GM21825 (cell line): ENCODE measurements around the gene LY6G5C.

ENCODE experiments used
- ATAC-seq: cut with Tn5 transposase; IDR thresholded peaks from one replicate; pipeline ENCODE4 v1.9.1; 2021; ENCODE audit warnings: mild to moderate bottlenecking, moderate library complexity; ENCODE audit not compliant: unreplicated experiment

The LY6G5C gene

DNA sequence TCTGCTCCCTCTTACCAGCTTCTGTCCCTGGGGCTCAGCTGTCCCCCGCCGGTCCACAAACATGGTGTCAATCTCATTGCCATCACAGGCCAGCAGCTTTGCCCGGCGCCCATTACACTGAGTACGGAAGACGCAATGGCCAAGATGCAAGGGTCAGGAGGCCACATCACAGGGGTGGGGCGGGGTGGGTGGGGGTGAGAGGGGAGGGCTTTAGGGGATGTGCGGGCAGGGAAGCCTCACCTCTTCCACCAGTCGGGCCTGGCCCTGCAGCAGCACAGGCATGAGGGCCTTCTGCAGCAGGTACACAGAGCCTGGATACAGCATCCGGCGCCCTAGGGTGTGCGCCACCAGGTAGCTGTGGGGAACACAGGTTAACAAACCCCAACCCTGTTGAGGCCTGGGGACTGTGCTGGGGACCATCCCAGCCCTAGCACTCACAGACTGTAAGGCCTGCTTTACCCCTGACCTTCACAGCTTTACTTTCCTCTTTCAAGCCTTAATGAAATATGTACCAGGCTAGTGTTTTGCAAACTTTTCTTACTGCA is 10.8 kb upstream of the LY6G5C start:
- no peak for ATAC-seq

DNA sequence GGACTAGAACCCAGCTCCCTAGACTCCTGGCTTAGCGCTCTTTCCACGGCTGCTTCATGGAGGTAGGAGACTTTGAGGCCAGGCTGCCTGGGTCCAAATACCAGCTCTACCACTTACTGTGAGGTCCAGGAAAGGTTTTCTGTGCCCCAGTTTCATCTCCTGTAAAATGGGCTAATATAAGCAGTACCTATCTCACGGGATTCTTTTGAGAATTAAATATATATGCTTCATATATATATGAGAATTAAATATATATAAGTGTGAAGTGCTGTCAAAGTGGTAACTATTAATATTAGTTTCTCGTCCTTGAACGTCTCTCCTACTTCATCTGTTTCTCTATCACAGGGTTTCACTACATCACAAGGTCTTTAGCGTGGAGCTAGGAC is 10.2 kb upstream of the LY6G5C start:
- no peak for ATAC-seq

DNA sequence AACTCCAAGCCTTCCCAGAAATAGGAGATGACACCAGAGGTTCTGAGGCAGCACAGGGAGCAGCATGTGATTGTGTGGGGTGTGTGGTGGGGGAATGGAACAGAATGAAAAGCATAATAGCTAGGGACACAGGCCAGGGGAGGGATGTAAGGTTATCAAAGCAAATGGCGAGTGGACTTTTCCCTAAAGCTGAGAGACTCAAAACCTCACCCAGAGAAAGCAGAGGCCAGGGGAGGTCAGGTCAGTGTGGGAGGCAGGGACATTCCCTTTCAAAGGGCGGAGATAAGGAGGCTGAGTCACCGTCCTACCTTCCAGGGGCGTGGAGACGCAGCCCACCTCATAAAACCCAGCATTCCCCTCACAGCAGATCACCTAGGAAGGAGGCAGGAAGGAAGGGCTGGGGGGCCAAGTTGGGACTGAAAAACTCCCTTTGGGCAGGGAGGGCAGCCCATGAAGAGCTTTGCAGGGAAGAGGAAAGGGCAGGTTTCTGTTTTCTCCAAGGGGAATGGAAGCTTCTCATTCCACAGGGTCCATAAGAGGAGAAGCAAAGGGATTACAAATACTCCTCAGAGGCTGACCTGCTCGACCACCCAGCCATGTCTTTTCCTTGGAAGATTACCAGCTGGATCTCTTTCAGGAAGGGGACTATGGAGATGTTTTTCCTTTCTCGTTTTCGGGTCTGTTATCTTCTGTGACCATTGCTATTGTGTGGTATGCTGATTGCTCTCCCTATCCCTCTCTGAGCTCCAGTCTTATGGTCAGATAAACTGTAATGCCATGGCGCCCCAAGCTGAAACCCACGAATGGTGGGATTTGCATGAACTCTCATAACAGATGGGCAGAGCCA is 9.6 kb upstream of the LY6G5C start:
- no peak for ATAC-seq

DNA sequence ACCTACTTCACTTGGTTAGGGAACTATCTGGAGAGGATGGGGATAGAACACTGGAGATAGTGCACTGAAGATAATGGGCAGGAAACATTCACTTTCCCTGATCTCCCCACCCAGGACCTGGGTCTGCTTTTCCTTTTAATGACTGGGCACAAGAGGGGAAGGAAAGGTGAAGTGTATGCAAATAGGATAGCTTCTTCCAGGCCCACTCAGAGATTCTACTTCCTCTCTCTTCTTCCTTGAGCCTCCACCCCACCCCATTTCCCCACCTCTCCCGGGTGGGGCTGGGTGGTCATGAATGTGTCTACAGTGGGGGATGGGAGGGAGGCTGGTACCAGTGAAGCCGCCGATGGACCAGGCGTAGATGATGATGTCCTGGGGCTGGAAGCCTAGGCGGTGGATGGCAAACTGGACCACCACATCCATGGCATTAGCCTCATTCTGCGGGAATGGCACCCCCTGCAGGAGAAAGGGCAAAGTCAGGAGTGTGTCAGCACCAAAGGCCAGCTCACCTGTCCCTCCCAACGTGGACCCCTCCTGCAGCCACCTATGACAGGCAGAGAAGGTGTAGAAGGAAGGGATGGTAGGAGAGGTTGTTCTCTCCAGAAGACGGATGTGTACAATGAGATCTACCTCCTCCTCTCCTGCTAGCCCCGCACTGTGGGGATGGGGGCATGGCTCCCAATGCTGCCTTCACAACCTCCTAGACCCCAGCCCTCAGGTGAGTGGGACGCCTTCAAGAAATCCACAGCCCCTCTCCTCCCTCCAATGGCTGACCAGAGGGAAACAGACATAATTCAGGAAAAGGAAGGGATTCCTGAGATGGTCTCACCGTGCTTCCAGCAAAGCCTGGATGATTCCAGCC is 8.6 kb upstream of the LY6G5C start:
- ATAC-seq = no peak

DNA sequence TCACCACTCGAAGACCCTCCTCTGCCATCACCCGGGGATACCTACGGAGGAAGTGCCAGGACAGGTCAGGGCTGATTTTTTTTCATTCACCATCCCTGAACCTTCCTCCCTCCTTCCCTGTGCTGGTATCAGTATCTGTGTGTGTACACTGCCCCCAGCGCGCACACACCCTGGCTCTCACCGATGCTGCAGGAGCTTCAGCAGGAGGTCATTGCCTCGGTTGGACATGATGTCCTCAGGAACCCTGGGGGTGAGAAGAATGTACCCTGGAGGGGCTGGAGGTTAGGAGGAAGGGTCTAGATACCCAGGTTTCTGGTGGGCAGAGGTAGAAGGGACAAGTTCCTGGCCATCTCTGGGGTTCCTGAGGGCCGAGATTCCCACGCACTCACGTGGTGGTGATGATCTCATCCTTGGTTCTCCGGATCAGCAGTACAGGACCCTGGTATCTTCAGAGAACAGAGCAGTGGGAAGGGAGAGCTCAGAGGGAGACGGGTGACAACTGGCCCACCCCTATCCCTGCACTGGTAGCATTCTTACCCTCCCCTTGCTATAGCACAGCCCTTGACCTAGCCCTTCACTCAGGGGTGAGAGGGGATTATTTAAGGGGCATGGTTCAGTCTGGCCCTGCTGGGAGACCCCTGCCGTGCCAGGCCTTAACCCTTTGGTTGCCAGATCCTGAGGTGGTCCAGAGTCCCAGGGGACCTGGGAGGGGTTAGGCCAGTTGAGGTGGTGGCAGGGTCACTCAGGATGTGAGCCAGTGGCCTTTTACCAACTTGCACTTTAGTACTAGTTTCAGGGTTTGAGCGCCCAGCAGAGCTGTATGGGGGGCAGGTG is 7.2 kb upstream of the LY6G5C start:
- ATAC-seq = no peak

DNA sequence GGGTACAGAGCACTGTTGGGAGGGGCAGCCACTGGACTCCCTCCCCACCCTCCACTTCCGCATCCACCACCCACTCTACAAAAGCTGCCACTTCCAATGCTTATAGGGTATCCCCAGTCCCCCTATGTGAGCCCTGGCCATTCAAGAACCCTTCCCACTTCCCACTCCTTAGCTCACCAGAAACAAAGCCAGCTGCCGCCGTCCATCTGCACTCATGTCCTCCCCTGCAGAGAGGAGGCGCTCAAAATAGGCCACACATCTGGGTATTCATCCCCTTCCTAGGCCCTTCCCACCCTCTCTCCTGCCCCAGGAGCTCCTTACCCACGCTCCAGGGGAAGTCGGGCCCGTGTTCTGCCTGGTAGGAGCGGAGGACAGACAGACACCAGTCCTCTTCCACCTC is 6.5 kb upstream of the LY6G5C start:
- no peak for ATAC-seq

DNA sequence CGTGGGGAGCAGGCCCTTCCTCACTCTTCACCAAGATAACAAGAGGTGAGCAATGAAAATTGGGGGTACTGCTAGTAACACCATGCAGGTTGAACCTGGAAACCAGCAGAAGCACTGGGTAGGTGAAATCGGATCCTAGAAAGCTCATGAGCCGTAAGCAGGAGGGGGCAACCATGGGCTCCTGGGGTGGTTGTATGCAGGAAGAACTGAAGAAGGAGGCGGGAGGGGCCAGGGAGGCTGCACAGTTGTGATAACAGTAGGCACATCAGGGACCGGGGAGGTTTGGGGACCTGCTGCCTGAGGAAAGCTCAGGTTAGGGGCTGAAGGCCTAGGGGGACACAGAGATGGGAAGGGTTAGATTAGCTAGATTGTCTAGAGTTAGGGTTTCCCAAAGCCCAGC is 5.6 kb upstream of the LY6G5C start:
- no peak for ATAC-seq

DNA sequence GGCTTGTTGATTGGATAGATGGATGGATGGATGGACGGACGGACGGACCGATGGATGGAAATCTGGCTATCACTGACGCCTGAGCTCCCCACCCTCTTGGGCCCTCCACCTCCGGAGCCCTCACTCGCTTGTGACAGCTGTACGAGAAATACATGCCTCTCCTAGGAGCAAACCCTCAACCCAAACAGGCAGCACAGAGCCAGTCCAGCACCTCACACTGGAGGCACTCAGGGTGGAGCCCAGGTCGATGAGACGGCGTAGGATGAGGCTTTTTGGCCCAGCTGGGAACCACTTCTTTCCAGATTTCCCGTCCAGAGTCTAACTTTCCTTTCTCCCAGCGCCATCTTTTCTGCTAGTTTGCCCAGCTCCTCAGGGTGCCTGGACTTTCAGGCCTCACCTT is 2.7 kb upstream of the LY6G5C start:
- ATAC-seq = no peak

DNA sequence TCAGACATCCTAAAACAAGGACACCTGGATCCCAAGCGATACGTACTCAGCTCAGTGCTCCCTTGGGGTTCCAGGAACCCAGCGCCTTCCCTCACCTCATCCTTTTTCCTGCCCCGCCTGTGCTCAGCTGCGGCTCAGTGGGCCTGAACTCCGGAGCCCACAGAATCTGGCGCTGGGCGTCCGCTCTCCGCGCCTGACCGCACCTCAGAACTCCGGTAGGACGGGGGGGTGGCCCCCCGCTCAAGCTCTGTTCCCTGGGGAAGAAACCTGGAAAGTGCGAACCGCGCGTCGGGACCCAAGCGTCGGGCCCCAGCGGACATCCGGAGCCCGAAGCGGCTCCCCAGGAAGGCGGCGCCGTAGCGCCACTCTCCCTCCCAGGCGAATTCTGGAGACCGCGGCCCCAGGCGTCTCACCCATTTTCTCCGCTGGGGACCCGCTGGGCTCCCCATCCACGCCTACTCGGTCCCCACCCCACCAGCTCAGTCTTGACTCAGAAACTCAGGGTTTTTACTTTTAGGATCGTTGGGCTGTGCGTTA is 336 bp upstream of the LY6G5C start:
- peak; percentile 26 for ATAC-seq

DNA sequence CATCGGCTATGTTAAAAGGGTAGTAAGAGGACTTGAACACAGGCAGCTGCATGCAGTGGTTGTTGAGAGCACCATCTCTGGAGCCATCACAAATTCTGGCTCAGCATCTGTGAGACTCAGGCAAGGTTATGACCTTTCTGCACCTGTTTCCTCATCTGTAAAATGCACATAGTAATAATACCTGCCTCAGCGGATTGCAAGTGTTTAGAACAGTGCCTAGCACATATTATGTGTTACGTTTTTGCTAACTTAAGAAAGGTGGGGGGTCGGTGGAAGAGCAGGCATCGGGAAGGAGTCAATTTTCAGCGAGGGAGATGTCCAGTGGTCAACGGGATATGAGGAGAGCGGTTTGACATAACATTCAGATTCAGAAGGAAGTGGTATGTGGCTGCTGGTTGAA is 2.9 kb downstream of the LY6G5C start:
- no peak for ATAC-seq

DNA sequence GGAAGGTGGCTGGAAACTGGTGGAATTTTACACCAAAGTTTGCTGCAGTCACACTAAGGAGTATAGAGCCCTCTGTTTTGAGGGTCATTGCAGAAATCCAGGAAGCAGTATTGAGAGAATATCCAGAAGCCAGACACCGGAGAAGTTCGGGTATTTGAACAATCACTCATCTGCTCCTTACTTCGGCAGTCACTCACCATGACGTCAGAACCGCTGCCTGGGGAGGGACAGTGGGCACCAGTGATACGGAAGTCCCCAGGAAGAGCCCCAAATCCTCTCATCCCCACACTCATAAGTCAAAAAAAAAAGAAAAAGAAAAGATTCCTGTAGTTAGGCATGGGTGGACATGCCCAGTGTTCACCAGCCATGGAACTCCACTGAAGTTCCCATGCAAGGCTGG is 4.0 kb downstream of the LY6G5C start:
- ATAC-seq = no peak

DNA sequence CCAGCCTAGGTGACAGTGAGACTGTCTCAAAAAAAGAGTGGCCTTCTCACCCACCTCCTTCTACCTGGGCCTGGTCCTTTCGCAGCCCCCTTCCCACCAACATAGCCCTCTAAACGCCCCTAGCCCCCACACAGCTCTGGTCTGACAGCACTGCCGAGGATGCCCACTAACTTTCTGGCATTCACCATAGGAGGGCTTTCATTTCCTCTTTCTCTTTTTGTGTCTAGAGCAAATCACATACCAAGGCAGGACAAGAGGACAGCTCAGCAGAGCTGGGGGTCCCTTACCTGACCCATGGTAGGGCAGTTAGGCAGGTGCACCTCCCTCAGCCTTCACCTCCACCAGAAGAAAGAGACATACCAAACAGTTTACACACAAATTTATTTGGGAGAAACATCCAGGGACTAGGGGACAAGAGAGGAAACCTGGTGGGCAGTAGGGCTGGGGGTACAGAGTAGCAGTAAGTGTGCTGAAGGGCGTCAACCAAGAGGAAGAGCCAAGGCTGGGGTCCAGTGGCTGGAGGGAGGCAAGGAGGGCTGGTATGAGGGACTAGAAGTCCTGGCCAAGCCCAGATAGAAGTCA is 4.5 kb downstream of the LY6G5C start:
- ATAC-seq = no peak

DNA sequence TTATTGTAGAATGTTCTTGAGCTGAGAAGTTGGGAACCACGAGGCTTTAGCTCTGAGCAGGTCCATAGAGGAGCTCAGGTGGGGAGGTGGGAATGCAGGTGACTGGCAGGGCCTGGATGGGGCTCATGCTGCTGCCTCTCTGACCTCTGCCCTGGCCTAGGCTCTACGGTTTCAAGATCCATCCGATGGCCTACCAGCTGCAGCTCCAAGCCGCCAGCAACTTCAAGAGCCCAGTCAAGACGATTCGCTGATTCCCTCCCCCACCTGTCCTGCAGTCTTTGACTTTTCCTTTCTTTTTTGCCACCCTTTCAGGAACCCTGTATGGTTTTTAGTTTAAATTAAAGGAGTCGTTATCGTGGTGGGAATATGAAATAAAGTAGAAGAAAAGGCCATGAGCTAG is 11.2 kb downstream of the LY6G5C start, which contains the start of gene LY6G5B:
TSS of gene LY6G5B (plus strand) at position 301 of the 400 bp plus-strand sequence. CDS start 975 bp downstream, outside the sequence.
- no peak for ATAC-seq

DNA sequence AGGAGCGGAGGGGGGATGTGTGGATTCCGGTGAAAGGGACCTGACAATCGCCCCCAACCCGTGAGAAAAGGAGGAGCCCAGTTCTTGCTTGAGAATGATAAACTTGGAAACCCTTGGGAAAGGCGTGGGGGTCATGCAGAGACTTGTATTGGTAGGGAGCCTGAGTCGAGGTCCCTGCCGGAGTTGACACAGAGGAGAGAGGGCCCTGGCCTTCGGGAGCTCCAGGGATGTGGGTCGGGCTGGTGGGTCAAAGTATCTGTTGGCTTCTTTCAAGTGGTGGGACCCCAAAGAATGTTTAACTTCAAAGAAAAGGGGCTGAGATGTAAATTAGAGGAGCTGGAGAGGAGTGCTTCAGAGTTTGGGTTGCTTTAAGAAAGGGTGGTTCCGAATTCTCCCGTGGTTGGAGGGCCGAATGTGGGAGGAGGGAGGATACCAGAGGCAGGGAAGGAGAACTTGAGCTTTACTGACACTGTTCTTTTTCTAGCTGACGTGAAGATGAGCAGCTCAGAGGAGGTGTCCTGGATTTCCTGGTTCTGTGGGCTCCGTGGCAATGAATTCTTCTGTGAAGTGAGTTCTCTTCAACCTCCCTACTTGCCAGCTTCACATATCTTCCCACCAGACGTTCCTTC is 14.4 kb downstream of the LY6G5C start:
- no peak for ATAC-seq

DNA sequence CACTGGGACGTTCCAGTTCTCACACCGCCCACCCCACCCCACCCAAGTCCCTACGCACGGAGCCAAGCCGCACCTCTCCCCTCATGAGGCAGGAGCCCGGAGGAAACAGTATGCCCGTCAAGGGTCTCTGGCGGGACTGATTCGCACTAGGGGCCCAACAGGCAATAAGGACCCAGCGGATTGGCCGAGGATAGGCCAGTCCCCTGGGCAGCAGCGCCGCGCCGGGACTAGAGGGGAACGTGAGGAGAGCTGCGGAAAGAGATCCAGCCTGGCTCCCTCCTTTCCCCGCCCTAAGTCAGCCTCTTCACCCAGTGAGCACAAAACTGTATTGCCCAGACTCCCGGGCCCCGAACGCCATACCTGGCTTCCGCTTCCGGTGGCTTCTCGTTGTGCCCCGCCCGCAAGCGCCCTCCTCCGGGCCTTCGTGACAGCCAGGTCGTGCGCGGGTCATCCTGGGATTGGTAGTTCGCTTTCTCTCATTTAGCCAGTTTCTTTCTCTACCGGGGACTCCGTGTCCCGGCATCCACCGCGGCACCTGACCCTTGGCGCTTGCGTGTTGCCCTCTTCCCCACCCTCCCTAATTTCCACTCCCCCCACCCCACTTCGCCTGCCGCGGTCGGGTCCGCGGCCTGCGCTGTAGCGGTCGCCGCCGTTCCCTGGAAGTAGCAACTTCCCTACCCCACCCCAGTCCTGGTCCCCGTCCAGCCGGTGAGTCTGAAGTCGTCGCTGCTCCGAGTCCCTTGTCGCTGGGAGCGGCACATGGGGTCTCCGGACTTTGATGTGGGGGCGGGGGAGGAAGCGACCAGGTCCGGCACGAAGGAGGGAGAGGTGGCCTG is 15.1 kb downstream of the LY6G5C start, which contains the start of gene CSNK2B:
TSS of gene CSNK2B (plus strand) at position 580 of the 836 bp plus-strand sequence. CDS start 752 bp downstream, outside the sequence.
- ATAC-seq = peak; percentile 68

DNA sequence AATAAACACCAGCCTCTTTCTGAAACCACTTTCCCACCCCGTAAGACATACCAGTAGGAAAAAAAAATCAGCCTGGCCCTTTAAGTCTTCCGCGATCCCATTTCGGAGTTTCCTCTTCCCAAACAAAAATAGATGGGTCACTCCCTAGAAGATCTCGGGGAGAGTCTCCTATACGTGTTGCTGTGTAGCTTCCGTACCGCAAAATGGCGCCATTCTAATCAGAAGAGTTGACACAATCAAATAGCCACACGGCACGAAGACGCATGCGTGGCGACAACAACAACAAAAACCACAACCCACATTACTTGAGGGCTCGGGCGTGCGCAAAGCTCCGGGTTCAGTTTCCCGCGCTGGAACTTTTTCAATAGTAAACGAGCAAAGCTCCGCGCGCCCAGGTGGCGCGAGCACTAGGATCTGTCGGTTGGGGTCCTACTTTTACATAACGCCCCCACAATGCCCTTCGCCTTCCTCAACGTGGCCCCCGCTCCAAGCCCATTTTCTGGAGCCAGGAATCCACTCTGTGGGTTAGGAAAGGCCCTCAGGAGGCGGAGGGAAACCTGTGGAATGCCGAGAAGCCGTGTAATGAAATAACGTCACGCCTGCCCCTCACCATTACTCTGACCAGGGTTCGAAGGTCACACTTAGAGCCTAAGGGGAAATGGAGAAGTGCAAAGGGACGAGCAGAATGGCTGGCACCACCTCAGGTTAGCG is 15.9 kb downstream of the LY6G5C start, which contains the start of gene GPANK1:
TSS of gene GPANK1 (minus strand) at position 208 of the 711 bp plus-strand sequence. CDS start 519 bp downstream, outside the sequence.
- peak; percentile 26 for ATAC-seq

DNA sequence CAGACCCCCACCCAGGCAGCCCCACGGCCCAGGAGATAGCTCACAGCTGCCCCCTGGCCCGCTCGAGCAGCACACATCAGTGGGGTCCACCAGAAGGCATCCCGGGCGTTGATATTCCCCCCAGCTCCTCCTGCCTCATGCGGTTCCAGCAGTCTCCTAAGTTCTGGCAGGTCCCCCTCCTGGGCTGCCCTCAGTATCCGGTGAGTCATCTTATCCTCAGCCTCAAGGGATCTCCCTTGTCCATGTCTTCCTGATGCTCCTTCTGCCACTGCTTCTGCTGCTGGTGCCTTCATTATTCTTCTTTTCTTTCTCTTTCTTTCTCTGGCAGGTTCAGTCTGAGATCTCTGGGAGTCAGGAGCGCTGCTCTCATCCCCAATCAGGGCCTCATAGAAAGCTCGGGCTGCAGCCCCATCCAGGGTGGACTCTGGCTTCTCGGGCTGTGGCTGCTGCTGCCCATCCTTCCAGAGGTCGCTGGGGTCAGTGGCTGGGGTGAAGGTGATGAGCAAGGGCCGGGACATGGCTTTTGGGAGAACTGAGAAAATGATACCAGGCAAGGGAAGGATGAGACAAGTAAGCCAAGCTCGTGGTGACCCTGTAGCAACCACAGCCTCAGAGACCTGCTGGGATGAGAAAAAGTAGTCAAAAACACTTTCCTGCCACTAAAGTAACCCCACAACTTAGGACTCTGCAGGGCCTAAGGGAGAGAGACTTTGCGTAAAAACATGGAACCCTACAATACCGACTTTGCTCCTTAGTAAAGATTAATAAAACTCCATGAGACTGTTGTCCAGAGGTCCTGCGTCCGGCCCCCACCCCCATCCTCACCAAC is 16.7 kb downstream of the LY6G5C start:
- no peak for ATAC-seq
